ENCODE results near the gene GP1BA. TPM values are rescaled to one million over a fixed set of nuclear protein-coding genes. Genes with fewer than 3 reads are reported as not detected.

Gene GP1BA
- total RNA-seq, 2 donors from 2014 or later, result 0.11 TPM; not detected in 1

Other genes starting within 250 kb of the GP1BA start
- gene PELP1, start 228.1 kb upstream of the GP1BA start, total RNA-seq, result 100 to 1,000 TPM in 1 of 2 donors, 10 to 100 TPM in 1; 87.1 to 107 TPM
- gene ARRB2, start 221.6 kb upstream of the GP1BA start, total RNA-seq, result 100 to 1,000 TPM; 281 to 307 TPM
- 10 to 100 TPM; 25.3 to 25.7 TPM for gene MED11, start 200.8 kb upstream of the GP1BA start, total RNA-seq
- under 1 TPM in 1 of 2 donors, not detected in 1; 0.42 TPM for gene ZMYND15, start 192.4 kb upstream of the GP1BA start, total RNA-seq
- 1 to 10 TPM; 2.7 to 6.7 TPM for gene CXCL16, start 192.3 kb upstream of the GP1BA start, total RNA-seq
- not detected for gene TM4SF5, start 160.4 kb upstream of the GP1BA start, total RNA-seq
- gene VMO1, start 145.9 kb upstream of the GP1BA start, total RNA-seq, result not detected
- not detected for gene GLTPD2, start 143.3 kb upstream of the GP1BA start, total RNA-seq
- gene PSMB6, start 136.1 kb upstream of the GP1BA start, total RNA-seq, result 100 to 1,000 TPM in 1 of 2 donors, 10 to 100 TPM in 1; 91.0 to 169 TPM
- 10 to 100 TPM; 23.3 to 35.0 TPM for gene PLD2, start 125.1 kb upstream of the GP1BA start, total RNA-seq
- gene MINK1, start 98.9 kb upstream of the GP1BA start, total RNA-seq, result 100 to 1,000 TPM in 1 of 2 donors, 10 to 100 TPM in 1; 68.6 to 127 TPM
- gene C17orf107, start 32.7 kb upstream of the GP1BA start, total RNA-seq, result 1 to 10 TPM in 1 of 2 donors, under 1 TPM in 1; 0.67 to 3.4 TPM
- gene CHRNE, start 29.2 kb upstream of the GP1BA start, total RNA-seq, result under 1 TPM; 0.35 to 0.69 TPM
- 10 to 100 TPM; 54.7 to 68.5 TPM for gene SLC25A11, start 7.8 kb downstream of the GP1BA start, total RNA-seq
- 100 to 1,000 TPM; 184 to 197 TPM for gene RNF167, start 8.0 kb downstream of the GP1BA start, total RNA-seq
- gene PFN1, start 16.3 kb downstream of the GP1BA start, total RNA-seq, result 1,000 to 10,000 TPM; 1,346 to 1,950 TPM
- 10 to 100 TPM; 27.4 to 30.3 TPM for gene ENO3, start 18.8 kb downstream of the GP1BA start, total RNA-seq
- gene SPAG7, start 35.5 kb downstream of the GP1BA start, total RNA-seq, result 10 to 100 TPM; 71.6 to 83.4 TPM
- 100 to 1,000 TPM in 1 of 2 donors, 10 to 100 TPM in 1; 66.9 to 103 TPM for gene CAMTA2, start 55.4 kb downstream of the GP1BA start, total RNA-seq
- under 1 TPM; 0.61 to 0.69 TPM for gene INCA1, start 65.2 kb downstream of the GP1BA start, total RNA-seq
- 10 to 100 TPM; 47.4 to 54.4 TPM for gene KIF1C, start 65.7 kb downstream of the GP1BA start, total RNA-seq
- under 1 TPM; 0.11 to 0.26 TPM for gene SLC52A1, start 103.1 kb downstream of the GP1BA start, total RNA-seq
- 1 to 10 TPM; 1.4 to 1.9 TPM for gene ZFP3, start 146.2 kb downstream of the GP1BA start, total RNA-seq
- gene ZNF232, start 179.6 kb downstream of the GP1BA start, total RNA-seq, result 10 to 100 TPM; 10.7 to 16.3 TPM
- under 1 TPM; 0.06 to 0.08 TPM for gene USP6, start 183.8 kb downstream of the GP1BA start, total RNA-seq